Left lung (tissue), 10 donors: Measurements from ENCODE around the gene PLPP4. TPM values are rescaled to one million over a fixed set of nuclear protein-coding genes. Genes with fewer than 3 reads are reported as not detected.

ENCODE experiments used
- ATAC-seq: fragments of 200-7000 bp; cut with Tn5 transposase; one replicate; pipeline ENCODE4 v1.9.1; 2020; ENCODE audit warnings: moderate library complexity
- DNase-seq, 4 donors: peaks; one replicate each; pipeline ENCODE4 v3.0.0-alpha.2; 2013 to 2020
- H3K27ac ChIP-seq, 2 donors: fragments of 200-600 bp; sonication (generic) in 1 of 2; one replicate each; pipeline versions ENCODE4 v1.5.0 to v1.8.0; 2020 to 2021
- H3K27me3 ChIP-seq, 2 donors: fragments of 200-600 bp; sonication (generic) in 1 of 2; one replicate each; pipeline versions ENCODE4 v1.5.0 to v1.8.0; 2020 to 2021
- H3K36me3 ChIP-seq, 2 donors: fragments of 200-600 bp; sonication (generic) in 1 of 2; one replicate each; pipeline versions ENCODE4 v1.5.0 to v1.8.0; 2020 to 2021
- H3K4me1 ChIP-seq, 2 donors: fragments of 200-600 bp; one replicate each; pipeline ENCODE4 v1.8.0; 2021
- H3K4me3 ChIP-seq, 2 donors: fragments of 200-600 bp; sonication (generic) in 1 of 2; one replicate each; pipeline versions ENCODE4 v1.5.0 to v1.8.0; 2020 to 2021; ENCODE audit warnings: mild to moderate bottlenecking in 1 of 2
- H3K9me3 ChIP-seq, 2 donors: fragments of 200-600 bp; sonication (generic) in 1 of 2; one replicate each; pipeline versions ENCODE4 v1.5.0 to v1.8.0; 2020 to 2021
- CTCF ChIP-seq, 2 donors: fragments of 200-600 bp; sonication (generic) in 1 of 2; IDR thresholded peaks; one replicate each; pipeline versions ENCODE4 v1.5.0 to v1.8.0; 2021; ENCODE audit warnings: antibody characterized with exemption in 2 of 2
- intact Hi-C, 2 donors: fragments of 100-400 bp; cut with DNase I; formaldehyde crosslinking; loops; one replicate each; pipeline versions ENCODE4 v1.11.2 to v1.14.2; 2022
- polyA plus RNA-seq, 6 donors: library from polyadenylated mRNA; unstranded; fragments of 120-200 nt; gene quantifications; one replicate each; pipeline ENCODE4 v1.2.1, GENCODE V29; 2013; ENCODE audit not compliant: insufficient read length in 6 of 6
- total RNA-seq, 2 donors: library from RNA; stranded (reverse); fragmentation: NEBNext Ultra II Directional; extraction: Animal tissue kit (Norgen Biotek cat#: 25700); gene quantifications; one replicate each; pipeline ENCODE4 v1.2.1, GENCODE V29; 2021
- donor health status: DM: no; HTN: yes; CAD: no.
- donor health status: DM: no; HTN: no; CAD: no.

Gene PLPP4
- total and polyA plus RNA-seq, 8 donors = 0.11 to 0.67 TPM; not detected in 6

GRCh38 chr10:120605410-120605809 lies 148.4 kb downstream of the PLPP4 start:
- intact Hi-C loops = no loop called here
- DNase-seq = no peak
- peaks cover 0 to 5% of the 10 kb centered on the region in 2 donors for H3K9me3 ChIP-seq
- no peak overlapping the region for H3K27ac ChIP-seq
- no peaks in the 10 kb centered on the region for H3K4me1 ChIP-seq
- H3K36me3 ChIP-seq = no peaks in the 10 kb centered on the region
- H3K27me3 ChIP-seq = no peaks in the 10 kb centered on the region
- TF ChIP-seq CTCF (IDR thresholded peaks at IDR 0.05) = no peak
- no peak for ATAC-seq
- no peak overlapping the region for H3K4me3 ChIP-seq

DNA sequence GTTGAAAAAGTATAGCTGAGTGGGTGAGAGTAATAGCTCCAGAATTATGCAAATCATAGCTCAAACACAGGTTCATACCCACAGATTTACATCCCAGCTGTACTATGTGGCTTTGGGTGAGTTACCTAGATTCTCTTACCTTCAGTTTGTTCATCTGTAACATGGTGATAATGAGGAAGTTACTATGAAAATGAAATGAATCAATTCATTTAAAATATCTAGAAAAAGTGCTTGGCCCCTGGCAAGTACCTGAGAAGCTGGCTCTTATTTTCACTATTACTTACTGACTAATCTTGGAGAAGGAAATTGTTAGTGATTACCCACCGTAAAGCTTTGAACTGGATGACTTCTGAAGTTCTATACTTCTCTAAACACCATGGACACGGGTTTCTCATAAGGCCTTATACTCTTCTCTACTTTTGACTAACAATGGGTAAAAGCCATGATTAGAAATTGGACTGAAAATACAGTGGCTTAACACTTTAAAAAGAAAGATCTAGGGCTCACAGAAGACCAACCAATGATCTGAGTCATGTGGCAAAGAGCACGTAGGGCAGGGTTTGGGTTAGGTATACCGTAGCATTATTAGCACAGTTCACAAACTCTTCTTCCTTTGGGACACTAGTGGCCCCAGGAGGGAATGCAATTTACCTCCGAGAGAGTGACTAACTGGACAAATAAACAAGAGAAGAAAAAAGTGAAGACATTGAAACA lies 149.2 kb downstream of the PLPP4 start:
- no peak overlapping the region for H3K27ac ChIP-seq

GRCh38 chr10:120607016-120607709 lies 150.1 kb downstream of the PLPP4 start:
- H3K27ac ChIP-seq = no peak overlapping the region
- TF ChIP-seq CTCF (IDR thresholded peaks at IDR 0.05) = no peak
- DNase-seq (no peak), ATAC-seq (no peak)
- H3K4me1 ChIP-seq = no peaks in the 10 kb centered on the region
- intact Hi-C loops = no loop called here
- peaks cover 0 to 5% of the 10 kb centered on the region in 2 donors for H3K9me3 ChIP-seq
- H3K36me3 ChIP-seq = no peaks in the 10 kb centered on the region
- H3K27me3 ChIP-seq = no peaks in the 10 kb centered on the region
- H3K4me3 ChIP-seq = no peak overlapping the region

More for the DNA sequence above, 149.2 kb downstream of the PLPP4 start:
- H3K4me3 ChIP-seq = no peak overlapping the region
- no peak for TF ChIP-seq CTCF (IDR thresholded peaks at IDR 0.05)
- ATAC-seq (no peak), DNase-seq (no peak)
- H3K36me3 ChIP-seq = no peaks in the 10 kb centered on the region
- intact Hi-C loops = no loop called here
- no peaks in the 10 kb centered on the region for H3K27me3 ChIP-seq
- H3K9me3 ChIP-seq = peaks cover 0 to 5% of the 10 kb centered on the region in 2 donors
- H3K4me1 ChIP-seq = no peaks in the 10 kb centered on the region

- intact Hi-C loops = no loop called here
- H3K4me1 ChIP-seq = no peaks in the 10 kb centered on the region
- TF ChIP-seq CTCF (IDR thresholded peaks at IDR 0.05) = no peak
- ATAC-seq (no peak), DNase-seq (no peak)
- peaks cover 0 to 4% of the 10 kb centered on the region in 2 donors for H3K9me3 ChIP-seq
- H3K4me3 ChIP-seq = no peak overlapping the region
- no peaks in the 10 kb centered on the region for H3K36me3 ChIP-seq
- H3K27me3 ChIP-seq = no peaks in the 10 kb centered on the region
- no peak overlapping the region for H3K27ac ChIP-seq
Observed at GRCh38 chr10:120607710-120608703, 151.0 kb downstream of the PLPP4 start.
